ENCODE results near the gene CFAP90. TPM values are rescaled to one million over a fixed set of nuclear protein-coding genes. Genes with fewer than 3 reads are reported as not detected.

The CFAP90 gene
- total and polyA plus RNA-seq, 2 donors (not counting 3 experiments of a cell fraction or from before 2014, with no cell fraction given), result 0.07 TPM; not detected in 1

GRCh38 chr5:7868427-7868772 is 17.5 kb upstream of the CFAP90 start:
- Histone ChIP-seq H2AFZ (ENCODE audit: low read depth, low read length) (peak overlapping the region; percentile 77), H3K4me1 (ENCODE audit: control insufficient read depth, extremely low read depth, insufficient read depth, low read length) (peaks cover 18% of the 10 kb centered on the region), H3K9ac (replicated peaks; ENCODE audit: extremely low read depth, insufficient read depth, low read length) (peak overlapping the region; percentile 75), H3K9me3 (replicated peaks; ENCODE audit: control insufficient read depth, insufficient read depth, low read length) (no peaks in the 10 kb centered on the region), H3K9me1 (replicated peaks; ENCODE audit: control insufficient read depth, extremely low read depth, insufficient read depth, low read length) (no peaks in the 10 kb centered on the region), H3K4me2 (ENCODE audit: insufficient read depth, low read length) (peak overlapping the region; percentile 96), H3K27ac (ENCODE audit: insufficient read depth, low read depth, low read length) (peak overlapping the region; percentile 15), H3K36me3 (ENCODE audit: control insufficient read depth in 2 of 2, extremely low read depth in 1 of 2, insufficient read depth in 2 of 2, low read length in 2 of 2) (no peaks in the 10 kb centered on the region), H4K20me1 (replicated peaks; ENCODE audit: control insufficient read depth, extremely low read depth, insufficient read depth, low read length) (no peaks in the 10 kb centered on the region), H3K79me2 (ENCODE audit: control insufficient read depth, insufficient read depth, low read length) (peaks cover 65% of the 10 kb centered on the region), H3K27me3 (ENCODE audit: control insufficient read depth in 2 of 2, insufficient read depth in 2 of 2, low read length in 2 of 2) (no peaks in the 10 kb centered on the region), H3K4me3 (replicated peaks in 1 of 3; ENCODE audit: insufficient read depth in 1 of 3, low read depth in 1 of 3, low read length in 3 of 3) (peak overlapping the region; percentile 83 to 100 (median 93))
- FAIRE-seq, result no peak
- no peak for TF ChIP-seq POLR2AphosphoS5 (IDR thresholded peaks at IDR 0.05; ENCODE audit: insufficient read depth, low read depth, low read length)
- TF ChIP-seq CTCF (IDR thresholded peaks at IDR 0.05; ENCODE audit: extremely low read depth in 1 of 2, insufficient read depth in 1 of 2, low read depth in 1 of 2, low read length in 2 of 2), result no peak
- TF ChIP-seq FOS (IDR thresholded peaks at IDR 0.05; ENCODE audit: borderline replicate concordance, insufficient read depth, low read length), result no peak
- no peak for TF ChIP-seq MYC (IDR thresholded peaks at IDR 0.05; ENCODE audit: low read depth, low read length)
- TF ChIP-seq MAX (IDR thresholded peaks at IDR 0.05; ENCODE audit: insufficient read depth, insufficient read length), result no peak
- ChIA-PET POLR2A (interaction anchor here (1.7 kb wide), 1 partner anchor 19 kb away, joined by 3 read pairs; no protein-coding TSS in a partner anchor), CTCF (interaction anchor here (0.6 to 1.9 kb wide), 5 partner anchors 10 to 28 kb away, joined by 3 to 13 read pairs (median 5); no protein-coding TSS in a partner anchor)
- BruUV-seq (replicated peaks), result TSS peak; percentile 47
- dilution Hi-C loops (cut with MboI; ENCODE audit: extremely low pct_ligation_motif_present, low sequenced_read_pairs), result no loop called here
- intact Hi-C loops (cut with micrococcal nuclease), result no loop called here
- no peak for DNase-seq (ENCODE audit: low read depth, low spot score)

GRCh38 chr5:7867260-7867659 is 16.3 kb upstream of the CFAP90 start:
- POLR2A ChIA-PET, result no interaction called here
- Histone ChIP-seq H3K36me3 (ENCODE audit: control insufficient read depth in 2 of 2, extremely low read depth in 1 of 2, insufficient read depth in 2 of 2, low read length in 2 of 2) (peaks cover 0 to 2% of the 10 kb centered on the region in 2 experiments), H3K27ac (ENCODE audit: insufficient read depth, low read depth, low read length) (no peak overlapping the region), H3K9ac (replicated peaks; ENCODE audit: extremely low read depth, insufficient read depth, low read length) (no peak overlapping the region), H3K27me3 (ENCODE audit: control insufficient read depth in 2 of 2, insufficient read depth in 2 of 2, low read length in 2 of 2) (no peaks in the 10 kb centered on the region), H3K79me2 (ENCODE audit: control insufficient read depth, insufficient read depth, low read length) (peaks cover 54% of the 10 kb centered on the region), H3K9me1 (replicated peaks; ENCODE audit: control insufficient read depth, extremely low read depth, insufficient read depth, low read length) (no peaks in the 10 kb centered on the region), H4K20me1 (replicated peaks; ENCODE audit: control insufficient read depth, extremely low read depth, insufficient read depth, low read length) (no peaks in the 10 kb centered on the region), H3K4me3 (replicated peaks in 1 of 3; ENCODE audit: insufficient read depth in 1 of 3, low read depth in 1 of 3, low read length in 3 of 3) (no peak overlapping the region), H3K4me1 (ENCODE audit: control insufficient read depth, extremely low read depth, insufficient read depth, low read length) (peaks cover 18% of the 10 kb centered on the region), H2AFZ (ENCODE audit: low read depth, low read length) (no peak overlapping the region), H3K9me3 (replicated peaks; ENCODE audit: control insufficient read depth, insufficient read depth, low read length) (no peaks in the 10 kb centered on the region), H3K4me2 (ENCODE audit: insufficient read depth, low read length) (no peak overlapping the region)
- FAIRE-seq (no peak), DNase-seq (ENCODE audit: low read depth, low spot score) (no peak)
- dilution Hi-C loops (cut with MboI; ENCODE audit: extremely low pct_ligation_motif_present, low sequenced_read_pairs), result no loop called here
- TF ChIP-seq EZH2 (IDR thresholded peaks at IDR 0.05; ENCODE audit: borderline replicate concordance, low read depth, low read length, severe bottlenecking) (no peak), MAX (IDR thresholded peaks at IDR 0.05; ENCODE audit: insufficient read depth, insufficient read length) (no peak), MYC (IDR thresholded peaks at IDR 0.05; ENCODE audit: low read depth, low read length) (no peak), POLR2AphosphoS5 (IDR thresholded peaks at IDR 0.05; ENCODE audit: insufficient read depth, low read depth, low read length) (no peak), POLR2A (IDR thresholded peaks at IDR 0.05; ENCODE audit: low read depth, low read length) (no peak)
- no TSS peak for BruUV-seq (replicated peaks)
- intact Hi-C loops (cut with micrococcal nuclease), result no loop called here
- CTCF ChIA-PET, result interaction anchor here (1.5 kb wide), 2 partner anchors 16 to 20 kb away, joined by 3 to 5 read pairs; partner anchors contain the start of gene CFAP90

Measured in endothelial cell of umbilical vein (primary cell).